HEK293 (cell line): ENCODE results near the gene COQ10A.

Experiments
- IKZF3 ChIP-seq: fragments of 450-650 bp; IDR thresholded peaks from 2 replicates; pipeline ENCODE4 v1.5.0; 2018; ENCODE audit warnings: missing biosample characterization, mild to moderate bottlenecking, missing genetic modification characterization, moderate library complexity
- KLF1 ChIP-seq: fragments of 450-650 bp; formaldehyde crosslinking; IDR thresholded peaks from 2 replicates; pipeline ENCODE4 v1.5.1; 2016; ENCODE audit warnings: missing biosample characterization, missing genetic modification characterization
- KLF7 ChIP-seq: fragments of 450-650 bp; formaldehyde crosslinking; IDR thresholded peaks from 2 replicates; pipeline ENCODE4 v1.5.1; 2016; ENCODE audit warnings: missing biosample characterization, missing genetic modification characterization, borderline replicate concordance
- PRDM4 ChIP-seq: fragments of 450-650 bp; formaldehyde crosslinking; IDR thresholded peaks from 2 replicates; pipeline ENCODE4 v1.5.1; 2017; ENCODE audit warnings: missing biosample characterization, missing genetic modification characterization
- SP3 ChIP-seq: fragments of 450-650 bp; formaldehyde crosslinking; IDR thresholded peaks from 2 replicates; pipeline ENCODE4 v1.5.1; 2016; ENCODE audit warnings: missing biosample characterization, missing genetic modification characterization
- SP7 ChIP-seq: fragments of 450-650 bp; formaldehyde crosslinking; IDR thresholded peaks from 2 replicates; pipeline ENCODE4 v1.5.1; 2016; ENCODE audit warnings: missing biosample characterization, missing genetic modification characterization
- WT1 ChIP-seq: fragments of 450-650 bp; formaldehyde crosslinking; IDR thresholded peaks from 2 replicates; pipeline ENCODE4 v1.5.1; 2016; ENCODE audit warnings: missing biosample characterization, missing genetic modification characterization
- ZBTB1 ChIP-seq: fragments of 450-650 bp; formaldehyde crosslinking; IDR thresholded peaks from 2 replicates; pipeline ENCODE4 v1.5.1; 2016; ENCODE audit warnings: missing biosample characterization, missing genetic modification characterization
- ZBTB17 ChIP-seq: fragments of 450-650 bp; formaldehyde crosslinking; IDR thresholded peaks from 2 replicates; pipeline ENCODE4 v1.5.1; 2016; ENCODE audit warnings: missing biosample characterization, missing genetic modification characterization
- ZBTB21 ChIP-seq: fragments of 450-650 bp; formaldehyde crosslinking; IDR thresholded peaks from 2 replicates; pipeline ENCODE4 v1.5.1; 2017; ENCODE audit warnings: missing biosample characterization, missing genetic modification characterization
- ZBTB26 ChIP-seq: fragments of 450-650 bp; formaldehyde crosslinking; optimal IDR thresholded peaks from 2 replicates; pipeline ENCODE3; 2016; ENCODE audit warnings: missing biosample characterization, mild to moderate bottlenecking, missing genetic modification characterization
- ZNF10 ChIP-seq: fragments of 450-650 bp; formaldehyde crosslinking; IDR thresholded peaks from 2 replicates; pipeline ENCODE4 v1.5.1; 2017; ENCODE audit warnings: missing biosample characterization, missing genetic modification characterization
- ZNF174 ChIP-seq: fragments of 450-650 bp; formaldehyde crosslinking; IDR thresholded peaks from 2 replicates; pipeline ENCODE4 v1.5.0; 2017; ENCODE audit warnings: missing biosample characterization, mild to moderate bottlenecking, missing genetic modification characterization
- ZNF23 ChIP-seq: fragments of 450-650 bp; formaldehyde crosslinking; IDR thresholded peaks from 2 replicates; pipeline ENCODE4 v1.5.1; 2016; ENCODE audit warnings: missing biosample characterization, missing genetic modification characterization, borderline replicate concordance
- ZNF266 ChIP-seq: fragments of 450-650 bp; formaldehyde crosslinking; IDR thresholded peaks from 2 replicates; pipeline ENCODE4 v1.5.1; 2016; ENCODE audit warnings: missing biosample characterization, missing genetic modification characterization, low read depth
- ZNF274 ChIP-seq, 2 experiments: fragments of 200-500 bp in 1 of 2; fragments of 450-650 bp in 1 of 2; sonication (Bioruptor generic) in 1 of 2; formaldehyde crosslinking in 1 of 2; IDR thresholded peaks; 2 replicates each; pipeline versions ENCODE4 v1.5.1 to v1.6.1; 2014 to 2016; ENCODE audit warnings: borderline replicate concordance in 1 of 2, inconsistent platforms in 1 of 2, low read length in 1 of 2, missing biosample characterization in 1 of 2, missing genetic modification characterization in 1 of 2
- ZNF280C ChIP-seq: fragments of 450-650 bp; formaldehyde crosslinking; IDR thresholded peaks from 2 replicates; pipeline ENCODE4 v1.5.1; 2016; ENCODE audit warnings: missing biosample characterization, missing genetic modification characterization
- ZNF366 ChIP-seq: fragments of 450-650 bp; formaldehyde crosslinking; conservative IDR thresholded peaks from 2 replicates; pipeline ENCODE4 v1.5.1; 2016; ENCODE audit warnings: missing biosample characterization, missing genetic modification characterization
- ZNF529 ChIP-seq: fragments of 450-650 bp; formaldehyde crosslinking; IDR thresholded peaks from 2 replicates; pipeline ENCODE4 v1.5.1; 2017; ENCODE audit warnings: missing genetic modification characterization, missing biosample characterization; ENCODE audit not compliant: insufficient replicate concordance
- ZNF610 ChIP-seq: fragments of 450-650 bp; formaldehyde crosslinking; IDR thresholded peaks from 2 replicates; pipeline ENCODE4 v1.5.1; 2016; ENCODE audit warnings: missing biosample characterization, missing genetic modification characterization, borderline replicate concordance
- ZNF629 ChIP-seq: fragments of 450-650 bp; formaldehyde crosslinking; IDR thresholded peaks from 2 replicates; pipeline ENCODE4 v1.5.1; 2017; ENCODE audit warnings: missing biosample characterization, missing genetic modification characterization
- ZNF701 ChIP-seq: fragments of 450-650 bp; formaldehyde crosslinking; IDR thresholded peaks from 2 replicates; pipeline ENCODE4 v1.5.1; 2016; ENCODE audit warnings: missing biosample characterization, missing genetic modification characterization
- ZNF707 ChIP-seq: fragments of 450-650 bp; formaldehyde crosslinking; IDR thresholded peaks from 2 replicates; pipeline ENCODE4 v1.5.1; 2016; ENCODE audit warnings: missing biosample characterization, missing genetic modification characterization
- ZNF76 ChIP-seq: fragments of 450-650 bp; formaldehyde crosslinking; IDR thresholded peaks from 2 replicates; pipeline ENCODE4; 2016; ENCODE audit warnings: low read depth, missing biosample characterization, missing genetic modification characterization, borderline replicate concordance
- ZSCAN30 ChIP-seq: fragments of 450-650 bp; IDR thresholded peaks from 2 replicates; pipeline ENCODE4 v1.5.1; 2018; ENCODE audit warnings: missing biosample characterization, mild to moderate bottlenecking, missing genetic modification characterization, moderate library complexity
- ZXDB ChIP-seq: fragments of 450-650 bp; formaldehyde crosslinking; IDR thresholded peaks from 2 replicates; pipeline ENCODE4 v1.5.1; 2016; ENCODE audit warnings: missing biosample characterization, missing genetic modification characterization
- TF ChIP-seq, protein P1 (sequence below): fragments of 450-650 bp; formaldehyde crosslinking; IDR thresholded peaks from 2 replicates; pipeline ENCODE4 v1.5.1; 2017; ENCODE audit warnings: missing biosample characterization, missing genetic modification characterization
- TF ChIP-seq, protein P2 (sequence below): fragments of 450-650 bp; formaldehyde crosslinking; IDR thresholded peaks from 2 replicates; pipeline ENCODE4 v1.5.1; 2016; ENCODE audit warnings: missing biosample characterization, missing genetic modification characterization

The COQ10A gene

GRCh38 chr12:56315622-56316473 lies 49.1 kb downstream of the COQ10A start, which contains the start of gene CNPY2 (continued):
- no peak for TF ChIP-seq ZNF10
- TF ChIP-seq ZBTB1 (tag by site-specific recombination) = no peak
- TF ChIP-seq IKZF3 (tag by site-specific recombination) = no peak
- TF ChIP-seq ZBTB26 (tag by site-specific recombination) = peak; percentile 64
- TF ChIP-seq PRDM4 (tag by site-specific recombination) = peak; percentile 12; the same call in 1 of the 2 replicates
- no peak for TF ChIP-seq ZNF707
- no peak for TF ChIP-seq ZNF366 (tag by site-specific recombination)
- TF ChIP-seq KLF1 (tag by site-specific recombination) = peak; percentile 64; the same call in 1 of the 2 replicates
- TF ChIP-seq, protein P1, sequence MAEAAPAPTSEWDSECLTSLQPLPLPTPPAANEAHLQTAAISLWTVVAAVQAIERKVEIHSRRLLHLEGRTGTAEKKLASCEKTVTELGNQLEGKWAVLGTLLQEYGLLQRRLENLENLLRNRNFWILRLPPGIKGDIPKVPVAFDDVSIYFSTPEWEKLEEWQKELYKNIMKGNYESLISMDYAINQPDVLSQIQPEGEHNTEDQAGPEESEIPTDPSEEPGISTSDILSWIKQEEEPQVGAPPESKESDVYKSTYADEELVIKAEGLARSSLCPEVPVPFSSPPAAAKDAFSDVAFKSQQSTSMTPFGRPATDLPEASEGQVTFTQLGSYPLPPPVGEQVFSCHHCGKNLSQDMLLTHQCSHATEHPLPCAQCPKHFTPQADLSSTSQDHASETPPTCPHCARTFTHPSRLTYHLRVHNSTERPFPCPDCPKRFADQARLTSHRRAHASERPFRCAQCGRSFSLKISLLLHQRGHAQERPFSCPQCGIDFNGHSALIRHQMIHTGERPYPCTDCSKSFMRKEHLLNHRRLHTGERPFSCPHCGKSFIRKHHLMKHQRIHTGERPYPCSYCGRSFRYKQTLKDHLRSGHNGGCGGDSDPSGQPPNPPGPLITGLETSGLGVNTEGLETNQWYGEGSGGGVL (tag by site-specific recombination) = no peak
- TF ChIP-seq ZNF174 = no peak
- TF ChIP-seq ZNF76 (tag by site-specific recombination) = peak; percentile 97
- TF ChIP-seq ZNF629 (tag by site-specific recombination) = peak; percentile 40
- TF ChIP-seq SP3 (tag by site-specific recombination) = peak; percentile 78
- 0 out of 2 replicates have a peak, but pooled peaks have one; percentile 47 for TF ChIP-seq ZBTB21 (tag by site-specific recombination)
- TF ChIP-seq, protein P2, sequence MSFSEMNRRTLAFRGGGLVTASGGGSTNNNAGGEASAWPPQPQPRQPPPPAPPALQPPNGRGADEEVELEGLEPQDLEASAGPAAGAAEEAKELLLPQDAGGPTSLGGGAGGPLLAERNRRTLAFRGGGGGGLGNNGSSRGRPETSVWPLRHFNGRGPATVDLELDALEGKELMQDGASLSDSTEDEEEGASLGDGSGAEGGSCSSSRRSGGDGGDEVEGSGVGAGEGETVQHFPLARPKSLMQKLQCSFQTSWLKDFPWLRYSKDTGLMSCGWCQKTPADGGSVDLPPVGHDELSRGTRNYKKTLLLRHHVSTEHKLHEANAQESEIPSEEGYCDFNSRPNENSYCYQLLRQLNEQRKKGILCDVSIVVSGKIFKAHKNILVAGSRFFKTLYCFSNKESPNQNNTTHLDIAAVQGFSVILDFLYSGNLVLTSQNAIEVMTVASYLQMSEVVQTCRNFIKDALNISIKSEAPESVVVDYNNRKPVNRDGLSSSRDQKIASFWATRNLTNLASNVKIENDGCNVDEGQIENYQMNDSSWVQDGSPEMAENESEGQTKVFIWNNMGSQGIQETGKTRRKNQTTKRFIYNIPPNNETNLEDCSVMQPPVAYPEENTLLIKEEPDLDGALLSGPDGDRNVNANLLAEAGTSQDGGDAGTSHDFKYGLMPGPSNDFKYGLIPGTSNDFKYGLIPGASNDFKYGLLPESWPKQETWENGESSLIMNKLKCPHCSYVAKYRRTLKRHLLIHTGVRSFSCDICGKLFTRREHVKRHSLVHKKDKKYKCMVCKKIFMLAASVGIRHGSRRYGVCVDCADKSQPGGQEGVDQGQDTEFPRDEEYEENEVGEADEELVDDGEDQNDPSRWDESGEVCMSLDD (tag by site-specific recombination) = peak; percentile 86
- no peak for TF ChIP-seq ZNF701 (tag by site-specific recombination)
- no peak for TF ChIP-seq ZNF23 (tag by site-specific recombination)
- TF ChIP-seq ZNF529 (tag by site-specific recombination) = no peak
- 0 out of 2 replicates have a peak, but pooled peaks have one; percentile 40 for TF ChIP-seq WT1
- TF ChIP-seq ZNF274 (IDR thresholded peaks at IDR 0.05; ENCODE audit: low read length) = no peak
- no peak for TF ChIP-seq ZNF274 (tag by site-specific recombination; IDR thresholded peaks at IDR 0.05; ENCODE audit: borderline replicate concordance)
- TF ChIP-seq ZSCAN30 = peak; percentile 40
- no peak for TF ChIP-seq ZNF280C (tag by site-specific recombination)
- peak; percentile 74; the same call in 1 of the 2 replicates for TF ChIP-seq ZNF610 (tag by site-specific recombination)
- no peak for TF ChIP-seq ZNF266 (tag by site-specific recombination)
- peak; percentile 98 for TF ChIP-seq ZBTB17 (tag by site-specific recombination)
- peak; percentile 70 for TF ChIP-seq SP7 (tag by site-specific recombination)
- TF ChIP-seq KLF7 (tag by site-specific recombination) = no peak
- peak; percentile 89; the same call in 1 of the 2 replicates for TF ChIP-seq ZXDB
